ENCODE measurements around the gene RAB36. TPM values are rescaled to one million over a fixed set of nuclear protein-coding genes. Genes with fewer than 3 reads are reported as not detected.

RAB36 gene
- total RNA-seq, 1 donor from 2014 or later, result 0.20 TPM

GRCh38 chr22:23204125-23204488 lies 58.8 kb downstream of the RAB36 start:
- no peak for DNase-seq (ENCODE audit: low read depth in 2 of 2)

GRCh38 chr22:23204541-23205157 lies 59.4 kb downstream of the RAB36 start:
- DNase-seq (ENCODE audit: low read depth in 2 of 2), result no peak

GRCh38 chr22:23205339-23206049 lies 60.2 kb downstream of the RAB36 start:
- no peak for DNase-seq (ENCODE audit: low read depth in 2 of 2)

GRCh38 chr22:23206915-23207314 lies 61.6 kb downstream of the RAB36 start:
- DNase-seq (ENCODE audit: low read depth in 2 of 2), result no peak

GRCh38 chr22:23207729-23208393 lies 62.6 kb downstream of the RAB36 start:
- no peak for DNase-seq (ENCODE audit: low read depth in 2 of 2)

GRCh38 chr22:23210428-23211170 lies 65.3 kb downstream of the RAB36 start:
- no peak for DNase-seq (ENCODE audit: low read depth in 2 of 2)

GRCh38 chr22:23211622-23212021 lies 66.3 kb downstream of the RAB36 start:
- no peak for DNase-seq (ENCODE audit: low read depth in 2 of 2)

GRCh38 chr22:23212061-23213021 lies 67.1 kb downstream of the RAB36 start:
- DNase-seq (ENCODE audit: low read depth in 2 of 2), result no peak

- DNase-seq (ENCODE audit: low read depth in 2 of 2), result no peak
Observed at GRCh38 chr22:23213022-23213555, 67.8 kb downstream of the RAB36 start.

GRCh38 chr22:23213581-23214334 lies 68.5 kb downstream of the RAB36 start:
- peak; percentile 58 to 96 for DNase-seq (ENCODE audit: low read depth in 2 of 2)

Other genes with a start within 250 kb of the RAB36 start
- under 0.01 and 0.20 TPM in 2 replicates for gene GNAZ, start 75.0 kb upstream of the RAB36 start, total RNA-seq
- not detected in 2 replicates for gene RSPH14, start 3.5 kb upstream of the RAB36 start, total RNA-seq
- gene BCR, start 35.0 kb downstream of the RAB36 start, total RNA-seq, result 97.0 and 129 TPM in 2 replicates

Data from lung microvascular endothelial cell (primary cell).